Mesothelial cell of epicardium (in vitro differentiated cells): ENCODE measurements around the gene CHAC1. TPM values are rescaled to one million over a fixed set of nuclear protein-coding genes. Genes with fewer than 3 reads are reported as not detected.

Experiments used
- DNase-seq, 2 experiments: peaks; one replicate each; pipeline ENCODE4 v3.0.0; 2021; ENCODE audit warnings: low spot score in 2 of 2; ENCODE audit not compliant: unreplicated experiment in 2 of 2
- H3K27ac Mint-ChIP-seq: 2 replicates; pipeline ENCODE4 v1.8.0; 2021; ENCODE audit warnings: mixed read lengths
- H3K27me3 Mint-ChIP-seq: 2 replicates; pipeline ENCODE4 v1.8.0; 2021; ENCODE audit warnings: low read depth, mixed read lengths
- H3K36me3 Mint-ChIP-seq: 2 replicates; pipeline ENCODE4 v1.8.0; 2021; ENCODE audit warnings: mixed read lengths
- H3K4me1 Mint-ChIP-seq: 2 replicates; pipeline ENCODE4 v1.8.0; 2021; ENCODE audit warnings: mixed read lengths
- H3K4me3 Mint-ChIP-seq: 2 replicates; pipeline ENCODE4 v1.8.0; 2021; ENCODE audit warnings: mild to moderate bottlenecking, moderate library complexity, mixed read lengths
- H3K9me3 Mint-ChIP-seq: 2 replicates; pipeline ENCODE4 v1.8.0; 2021; ENCODE audit warnings: mixed read lengths
- total RNA-seq: library from RNA; stranded (reverse); gene quantifications from 3 replicates; pipeline ENCODE4 v1.2.1, GENCODE V29; 2021
- TF ChIP-seq, protein P1 (sequence below): fragments of 200-600 bp; sonication (generic); IDR thresholded peaks from one replicate; pipeline ENCODE4 v1.5.0; 2021; ENCODE audit warnings: antibody characterized with exemption; ENCODE audit not compliant: unreplicated experiment

The CHAC1 gene
- total RNA-seq, 1 donor from 2014 or later, result 2.7 TPM

DNA sequence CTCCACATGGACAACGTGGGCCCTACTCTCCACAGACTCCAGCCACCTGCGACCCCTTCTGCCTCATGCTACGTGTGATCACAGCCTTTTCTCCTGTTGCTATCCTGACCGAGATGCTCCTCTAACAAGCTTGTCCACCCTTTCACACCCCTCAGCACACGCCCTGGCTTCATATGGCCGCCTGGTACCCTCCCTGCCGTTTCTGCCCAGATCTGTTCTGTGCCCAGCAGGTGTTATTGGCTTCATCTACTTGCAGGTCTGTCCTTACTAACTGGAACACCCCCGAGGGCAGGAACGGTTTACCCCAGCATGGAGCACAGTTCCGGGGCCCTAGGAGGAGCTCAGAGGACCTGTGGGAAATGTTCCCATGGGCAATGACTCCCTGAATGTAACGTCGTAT, 9.9 kb downstream of the CHAC1 start:
- no peak overlapping the region for H3K4me3 Mint-ChIP-seq
- H3K36me3 Mint-ChIP-seq, result no peaks in the 10 kb centered on the region
- peaks cover 4% of the 10 kb centered on the region for H3K9me3 Mint-ChIP-seq
- DNase-seq, result no peak
- no peaks in the 10 kb centered on the region for H3K27me3 Mint-ChIP-seq
- H3K4me1 Mint-ChIP-seq, result peaks cover 12% of the 10 kb centered on the region
- H3K27ac Mint-ChIP-seq, result no peak overlapping the region
- TF ChIP-seq, protein P1, sequence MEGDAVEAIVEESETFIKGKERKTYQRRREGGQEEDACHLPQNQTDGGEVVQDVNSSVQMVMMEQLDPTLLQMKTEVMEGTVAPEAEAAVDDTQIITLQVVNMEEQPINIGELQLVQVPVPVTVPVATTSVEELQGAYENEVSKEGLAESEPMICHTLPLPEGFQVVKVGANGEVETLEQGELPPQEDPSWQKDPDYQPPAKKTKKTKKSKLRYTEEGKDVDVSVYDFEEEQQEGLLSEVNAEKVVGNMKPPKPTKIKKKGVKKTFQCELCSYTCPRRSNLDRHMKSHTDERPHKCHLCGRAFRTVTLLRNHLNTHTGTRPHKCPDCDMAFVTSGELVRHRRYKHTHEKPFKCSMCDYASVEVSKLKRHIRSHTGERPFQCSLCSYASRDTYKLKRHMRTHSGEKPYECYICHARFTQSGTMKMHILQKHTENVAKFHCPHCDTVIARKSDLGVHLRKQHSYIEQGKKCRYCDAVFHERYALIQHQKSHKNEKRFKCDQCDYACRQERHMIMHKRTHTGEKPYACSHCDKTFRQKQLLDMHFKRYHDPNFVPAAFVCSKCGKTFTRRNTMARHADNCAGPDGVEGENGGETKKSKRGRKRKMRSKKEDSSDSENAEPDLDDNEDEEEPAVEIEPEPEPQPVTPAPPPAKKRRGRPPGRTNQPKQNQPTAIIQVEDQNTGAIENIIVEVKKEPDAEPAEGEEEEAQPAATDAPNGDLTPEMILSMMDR, result no peak

DNA sequence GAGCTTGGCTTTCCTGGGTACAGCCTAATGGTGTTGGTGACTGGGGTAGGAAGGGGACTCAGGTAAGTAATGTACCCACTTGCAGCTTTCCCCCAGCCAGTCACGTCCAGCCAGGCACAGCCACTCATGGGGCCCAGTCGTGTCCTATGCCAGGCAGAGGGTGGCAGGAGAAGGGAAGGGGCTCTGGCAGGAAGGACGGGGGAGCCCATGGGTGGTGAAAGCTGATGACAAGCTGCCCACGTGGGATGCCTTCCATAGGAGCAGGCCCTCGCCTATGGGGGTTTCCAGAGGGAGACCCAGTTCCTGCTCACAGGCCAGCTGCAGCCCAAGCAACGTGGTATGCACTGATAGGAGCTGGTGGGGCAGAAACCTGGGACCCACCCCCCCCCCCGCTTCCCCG, 10.7 kb downstream of the CHAC1 start:
- H3K27ac Mint-ChIP-seq, result no peak overlapping the region
- H3K9me3 Mint-ChIP-seq, result peaks cover 4% of the 10 kb centered on the region
- no peak for DNase-seq
- H3K4me3 Mint-ChIP-seq, result no peak overlapping the region
- peaks cover 12% of the 10 kb centered on the region for H3K4me1 Mint-ChIP-seq
- no peaks in the 10 kb centered on the region for H3K27me3 Mint-ChIP-seq
- H3K36me3 Mint-ChIP-seq, result no peaks in the 10 kb centered on the region
- TF ChIP-seq, protein P1, result no peak

DNA sequence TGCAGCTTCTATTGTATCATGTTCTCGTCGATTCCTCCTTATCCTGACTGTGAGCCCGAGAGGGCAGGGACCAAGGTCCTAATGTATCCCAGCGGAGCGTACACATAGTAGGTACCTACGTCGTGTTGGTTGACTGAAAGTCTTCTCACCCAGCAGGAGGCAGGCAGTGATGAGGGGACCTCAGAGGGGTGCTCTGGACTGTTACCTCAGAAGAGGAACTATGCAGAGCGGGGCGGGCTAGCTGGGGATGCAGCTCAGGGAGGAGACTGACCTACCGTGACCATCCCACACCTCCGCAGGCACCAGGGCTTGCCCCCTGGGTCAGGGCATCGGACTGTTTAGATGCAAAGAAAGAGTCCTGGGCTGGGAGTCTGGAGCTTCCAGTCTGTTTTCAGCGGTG, 11.4 kb downstream of the CHAC1 start:
- Mint-ChIP-seq H3K27ac (no peak overlapping the region), H3K4me1 (peaks cover 12% of the 10 kb centered on the region), H3K36me3 (no peaks in the 10 kb centered on the region), H3K27me3 (no peaks in the 10 kb centered on the region), H3K9me3 (peaks cover 4% of the 10 kb centered on the region), H3K4me3 (no peak overlapping the region)
- DNase-seq, result no peak
- TF ChIP-seq, protein P1, result no peak

DNA sequence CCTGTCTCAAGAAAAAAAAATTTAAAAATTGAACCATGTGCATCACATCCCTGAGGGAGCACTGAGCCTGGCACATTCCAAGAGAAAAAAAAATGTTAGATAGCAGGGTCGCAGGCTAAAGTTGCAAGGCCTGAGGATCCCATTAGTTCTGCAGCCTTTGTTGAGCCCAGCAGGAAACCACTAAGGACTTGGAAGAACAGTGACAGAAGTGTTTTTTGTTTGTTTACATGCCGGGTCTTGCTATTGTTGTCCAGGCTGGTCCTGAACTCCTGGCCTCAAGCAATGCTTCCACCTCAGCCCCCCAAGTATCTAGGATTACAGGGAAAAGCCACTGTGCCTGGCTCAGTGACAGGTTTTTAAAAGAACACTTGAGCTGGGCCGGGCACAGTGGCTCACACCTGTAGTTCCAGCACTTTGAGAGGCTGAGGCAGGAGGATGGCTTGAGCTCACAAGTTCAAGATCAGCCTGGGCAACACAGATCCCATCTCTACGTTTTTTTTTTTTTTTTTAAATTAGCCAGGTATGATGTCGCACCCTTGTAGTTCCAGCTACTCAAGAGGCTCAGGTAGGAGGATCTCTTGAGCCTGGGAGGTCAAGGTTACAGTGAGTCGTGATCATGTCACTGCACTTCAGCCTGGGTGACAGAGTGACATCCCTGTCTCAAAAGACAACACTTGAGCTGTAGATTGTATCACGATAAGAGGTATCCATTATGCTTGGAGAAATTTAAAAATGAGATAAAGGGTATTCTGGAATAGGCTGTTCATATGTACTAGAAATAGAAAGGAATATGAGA, 15.2 kb downstream of the CHAC1 start:
- H3K9me3 Mint-ChIP-seq, result no peaks in the 10 kb centered on the region
- no peaks in the 10 kb centered on the region for H3K36me3 Mint-ChIP-seq
- DNase-seq, result no peak
- no peak overlapping the region for H3K4me3 Mint-ChIP-seq
- H3K4me1 Mint-ChIP-seq, result peaks cover 6% of the 10 kb centered on the region
- H3K27me3 Mint-ChIP-seq, result no peaks in the 10 kb centered on the region
- TF ChIP-seq, protein P1, result no peak
- no peak overlapping the region for H3K27ac Mint-ChIP-seq

DNA sequence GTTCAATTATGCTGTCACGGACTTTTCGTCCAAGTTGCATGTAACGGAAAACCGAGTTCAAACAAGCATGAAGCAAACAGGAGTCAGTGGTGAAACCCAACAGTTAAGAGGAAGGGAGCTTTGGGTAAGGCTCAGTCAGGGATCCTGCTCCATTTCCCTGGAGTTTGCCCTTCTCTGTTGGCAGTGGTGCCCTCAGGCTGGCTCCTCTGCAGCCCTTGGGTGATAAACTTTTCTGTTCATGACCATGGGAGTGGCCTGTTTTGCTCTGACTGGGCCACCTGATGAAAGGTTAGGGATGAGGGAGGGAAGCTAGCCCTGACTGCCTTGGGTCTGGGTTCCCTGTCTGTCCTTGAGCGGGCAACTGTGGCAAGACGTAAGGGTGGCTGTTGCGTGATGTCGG, 16.1 kb downstream of the CHAC1 start:
- no peak for DNase-seq
- Mint-ChIP-seq H3K4me1 (peaks cover 6% of the 10 kb centered on the region), H3K9me3 (no peaks in the 10 kb centered on the region), H3K36me3 (no peaks in the 10 kb centered on the region), H3K27me3 (no peaks in the 10 kb centered on the region), H3K4me3 (no peak overlapping the region), H3K27ac (no peak overlapping the region)
- TF ChIP-seq, protein P1, result no peak

DNA sequence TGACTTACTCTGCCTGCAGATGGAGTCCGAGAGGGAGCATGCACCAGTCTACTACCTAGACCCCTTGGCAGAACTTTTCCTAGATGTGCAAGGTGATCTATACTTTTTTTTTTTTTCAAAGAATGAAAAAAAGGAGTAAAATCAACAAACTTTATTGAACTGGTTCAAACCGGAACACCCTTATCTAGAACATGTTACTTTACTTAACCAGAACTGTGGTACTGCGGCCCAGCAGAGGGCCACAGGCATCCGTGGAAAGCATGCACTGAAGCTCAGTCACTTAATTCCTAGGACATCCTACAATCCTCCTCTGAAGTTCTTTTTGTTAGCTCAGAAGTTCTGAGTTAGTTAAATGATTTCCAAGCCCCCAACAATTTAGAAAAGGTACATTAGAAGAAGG, 21.6 kb downstream of the CHAC1 start:
- TF ChIP-seq, protein P1, result no peak
- Mint-ChIP-seq H3K4me3 (no peak overlapping the region), H3K27ac (no peak overlapping the region), H3K36me3 (peaks cover 10% of the 10 kb centered on the region), H3K27me3 (no peaks in the 10 kb centered on the region), H3K9me3 (no peaks in the 10 kb centered on the region), H3K4me1 (no peaks in the 10 kb centered on the region)
- DNase-seq, result no peak
